Testis (tissue), 2 donors: ENCODE data around the gene C7orf57.

Experiments
- CTCF ChIP-seq, 3 experiments: fragments of 450-650 bp in 2 of 3; fragments of 200-600 bp in 1 of 3; sonication (generic) in 1 of 3; IDR thresholded peaks; one replicate each; pipeline ENCODE4 v1.5.1; 2016 to 2019; ENCODE audit warnings: antibody characterized with exemption in 3 of 3, mild to moderate bottlenecking in 2 of 3, moderate library complexity in 1 of 3
- POLR2A ChIP-seq: fragments of 450-650 bp; IDR thresholded peaks from one replicate; pipeline ENCODE4 v1.6.1; 2017; ENCODE audit warnings: antibody characterized with exemption, mild to moderate bottlenecking, moderate library complexity

DNA sequence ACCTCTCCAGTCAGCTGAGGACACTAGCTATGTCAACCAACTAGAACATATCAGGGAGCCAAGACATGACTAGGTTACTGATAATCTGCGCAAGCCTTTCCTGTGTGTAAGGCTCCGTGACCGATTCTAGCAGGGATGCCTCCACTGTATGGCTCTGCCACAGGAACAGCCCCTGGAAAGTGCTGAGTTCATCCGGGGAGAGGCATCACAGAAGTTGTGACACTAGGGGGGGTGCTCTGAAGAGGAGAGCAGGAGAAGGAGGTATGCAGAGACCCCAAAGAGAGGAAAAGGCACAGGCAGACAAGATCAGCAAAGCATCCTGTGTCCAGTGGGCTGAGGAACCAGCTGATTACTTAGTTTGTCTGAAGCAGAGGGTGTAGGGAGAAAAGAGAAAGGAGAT, 67.2 kb downstream of the C7orf57 start:
- TF ChIP-seq CTCF (IDR thresholded peaks at IDR 0.05) (no peak), POLR2A (no peak)
